Peyer's patch (tissue), 4 donors: ENCODE data around the gene LRP5.
"Not testable (repeated sequence)": the region's sequence is repeated elsewhere in the genome, so short reads cannot be mapped to it uniquely, and the experiment has no call there.

Source experiments
- CTCF ChIP-seq, 6 experiments: fragments of 450-650 bp in 4 of 6; fragments of 200-600 bp in 2 of 6; sonication (generic) in 1 of 6; IDR thresholded peaks; one replicate each; pipeline ENCODE4 v1.5.1; 2017 to 2019; ENCODE audit warnings: antibody characterized with exemption in 6 of 6, mild to moderate bottlenecking in 3 of 6, moderate library complexity in 1 of 6
- POLR2A ChIP-seq, 2 donors: fragments of 450-650 bp; IDR thresholded peaks; one replicate each; pipeline ENCODE4 v1.5.1; 2017; ENCODE audit warnings: antibody characterized with exemption in 2 of 2, mild to moderate bottlenecking in 2 of 2, moderate library complexity in 2 of 2

GRCh38 chr11:68434159-68434558 is 121.8 kb downstream of the LRP5 start:
- TF ChIP-seq CTCF, POLR2A (IDR thresholded peaks at IDR 0.05): not testable (repeated sequence)
